ENCODE results near the gene S100A2. TPM values are rescaled to one million over a fixed set of nuclear protein-coding genes. Genes with fewer than 3 reads are reported as not detected.
"Not testable (repeated sequence)": the region's sequence is repeated elsewhere in the genome, so short reads cannot be mapped to it uniquely, and the experiment has no call there.

S100A2 gene
- total RNA-seq, 4 donors from 2014 or later: 127 to 519 (median 267) TPM

DNA sequence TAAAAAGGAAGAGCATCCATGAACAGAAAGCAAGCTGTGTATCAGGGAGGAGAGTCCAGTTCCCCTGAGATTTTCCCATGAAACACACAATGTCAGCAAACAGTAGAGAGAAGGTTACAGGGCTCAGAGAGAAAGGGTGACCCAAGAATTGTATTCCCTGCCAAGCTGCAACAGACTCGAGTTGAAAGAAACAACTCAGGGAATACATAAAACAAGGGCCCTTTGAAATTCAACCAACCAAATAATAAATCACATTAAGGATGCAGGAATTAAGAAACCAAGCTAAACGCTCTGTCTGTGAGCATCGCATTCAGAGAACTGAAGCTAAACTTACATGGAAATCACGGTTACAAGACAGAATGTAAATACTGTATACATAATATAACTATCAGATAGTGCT lies 27.1 kb upstream of the S100A2 start:
- TF ChIP-seq POLR2A (IDR thresholded peaks at IDR 0.05): no peak
- TF ChIP-seq POLR2AphosphoS5 (IDR thresholded peaks at IDR 0.05): no peak
- no peak for TF ChIP-seq EP300 (IDR thresholded peaks at IDR 0.05)
- TF ChIP-seq, protein P1, sequence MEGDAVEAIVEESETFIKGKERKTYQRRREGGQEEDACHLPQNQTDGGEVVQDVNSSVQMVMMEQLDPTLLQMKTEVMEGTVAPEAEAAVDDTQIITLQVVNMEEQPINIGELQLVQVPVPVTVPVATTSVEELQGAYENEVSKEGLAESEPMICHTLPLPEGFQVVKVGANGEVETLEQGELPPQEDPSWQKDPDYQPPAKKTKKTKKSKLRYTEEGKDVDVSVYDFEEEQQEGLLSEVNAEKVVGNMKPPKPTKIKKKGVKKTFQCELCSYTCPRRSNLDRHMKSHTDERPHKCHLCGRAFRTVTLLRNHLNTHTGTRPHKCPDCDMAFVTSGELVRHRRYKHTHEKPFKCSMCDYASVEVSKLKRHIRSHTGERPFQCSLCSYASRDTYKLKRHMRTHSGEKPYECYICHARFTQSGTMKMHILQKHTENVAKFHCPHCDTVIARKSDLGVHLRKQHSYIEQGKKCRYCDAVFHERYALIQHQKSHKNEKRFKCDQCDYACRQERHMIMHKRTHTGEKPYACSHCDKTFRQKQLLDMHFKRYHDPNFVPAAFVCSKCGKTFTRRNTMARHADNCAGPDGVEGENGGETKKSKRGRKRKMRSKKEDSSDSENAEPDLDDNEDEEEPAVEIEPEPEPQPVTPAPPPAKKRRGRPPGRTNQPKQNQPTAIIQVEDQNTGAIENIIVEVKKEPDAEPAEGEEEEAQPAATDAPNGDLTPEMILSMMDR (IDR thresholded peaks at IDR 0.05): no peak
- no peak for DNase-seq (ENCODE audit: low spot score in 2 of 2)
- no peaks in the 10 kb centered on the region for H3K4me1 ChIP-seq
- 56% methylated on average over 4 of the region's 4 CpGs for WGBS
- no peak overlapping the region for H3K27ac ChIP-seq
- no peak overlapping the region for H3K4me3 ChIP-seq
- no peaks in the 10 kb centered on the region for H3K9me3 ChIP-seq
- no peaks in the 10 kb centered on the region for H3K27me3 ChIP-seq
- H3K36me3 ChIP-seq: no peaks in the 10 kb centered on the region

DNA sequence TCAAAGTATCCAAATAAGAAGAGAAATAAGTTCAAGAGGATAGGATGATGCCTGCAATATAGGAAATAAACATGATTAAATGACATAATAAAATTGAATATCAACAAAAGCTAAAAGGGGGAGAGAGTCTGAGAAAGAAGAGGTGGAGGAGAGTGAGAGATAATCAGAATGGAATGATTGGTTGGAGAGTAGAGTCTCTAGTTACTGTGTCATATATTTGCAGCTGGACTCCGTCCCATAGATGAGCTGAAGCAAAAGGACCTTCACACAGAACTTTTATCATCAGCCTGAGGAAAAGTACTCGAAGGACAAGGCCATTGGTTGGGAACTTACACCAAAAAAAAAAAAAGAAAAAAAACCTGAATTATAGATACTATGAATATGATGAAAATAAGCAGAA lies 22.8 kb upstream of the S100A2 start:
- 76% methylated on average over 2 of the region's 2 CpGs for WGBS
- H3K4me3 ChIP-seq: no peak overlapping the region
- no peaks in the 10 kb centered on the region for H3K27me3 ChIP-seq
- TF ChIP-seq, protein P1 (IDR thresholded peaks at IDR 0.05): no peak
- TF ChIP-seq EP300 (IDR thresholded peaks at IDR 0.05): no peak
- no peak for TF ChIP-seq POLR2A (IDR thresholded peaks at IDR 0.05)
- no peak for TF ChIP-seq POLR2AphosphoS5 (IDR thresholded peaks at IDR 0.05)
- DNase-seq (ENCODE audit: low spot score in 2 of 2): no peak
- H3K9me3 ChIP-seq: no peaks in the 10 kb centered on the region
- no peaks in the 10 kb centered on the region for H3K36me3 ChIP-seq
- no peak overlapping the region for H3K27ac ChIP-seq
- no peaks in the 10 kb centered on the region for H3K4me1 ChIP-seq

DNA sequence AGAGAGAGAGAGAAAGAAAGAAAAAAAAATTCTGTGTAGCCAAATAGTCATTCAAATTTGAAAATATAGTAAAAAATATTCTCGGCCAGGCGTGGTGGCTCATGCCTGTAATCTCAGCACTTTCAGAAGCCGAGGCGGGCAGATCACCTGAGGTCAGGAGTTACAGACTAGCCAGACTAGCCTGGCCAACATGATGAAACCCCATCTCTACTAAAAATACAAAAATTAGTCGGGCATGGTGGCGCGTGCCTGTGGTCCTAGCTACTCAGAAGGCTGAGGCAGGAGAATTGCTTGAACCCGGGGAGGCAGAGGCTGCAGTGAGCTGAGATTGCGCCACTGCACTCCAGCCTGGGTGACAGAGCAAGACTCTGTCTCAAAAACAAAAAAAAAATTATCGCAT lies 22.4 kb upstream of the S100A2 start:
- H3K9me3 ChIP-seq; H3K4me3 ChIP-seq; H3K4me1 ChIP-seq; DNase-seq (ENCODE audit: low spot score in 2 of 2); H3K36me3 ChIP-seq; H3K27me3 ChIP-seq; H3K27ac ChIP-seq: not testable (repeated sequence)
- WGBS: 92% methylated on average over 10 of the region's 10 CpGs

DNA sequence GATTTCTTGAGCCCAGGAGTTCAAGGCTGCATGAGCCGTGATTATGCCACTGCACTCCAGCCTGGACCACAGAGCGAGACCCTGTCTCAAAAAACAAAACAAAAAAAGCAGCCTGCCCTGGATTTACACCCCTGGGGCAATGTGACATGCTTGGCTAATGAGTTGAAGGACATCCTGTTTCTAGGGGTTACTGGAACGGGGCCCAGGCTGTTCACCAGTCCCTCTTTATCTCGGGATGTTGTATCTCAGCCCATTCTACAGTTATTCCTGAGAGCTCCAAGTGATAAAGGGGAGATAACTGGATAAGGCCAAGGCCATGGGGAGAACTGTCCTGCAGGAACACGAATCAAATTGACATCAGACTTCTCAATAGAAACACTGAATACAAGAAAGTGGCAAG lies 21.7 kb upstream of the S100A2 start:
- no peak overlapping the region for H3K27ac ChIP-seq
- TF ChIP-seq POLR2A (IDR thresholded peaks at IDR 0.05): no peak
- TF ChIP-seq EP300 (IDR thresholded peaks at IDR 0.05): no peak
- TF ChIP-seq, protein P1 (IDR thresholded peaks at IDR 0.05): no peak
- TF ChIP-seq POLR2AphosphoS5 (IDR thresholded peaks at IDR 0.05): no peak
- H3K4me1 ChIP-seq: no peaks in the 10 kb centered on the region
- 66% methylated on average over 5 of the region's 5 CpGs for WGBS
- H3K36me3 ChIP-seq: no peaks in the 10 kb centered on the region
- DNase-seq (ENCODE audit: low spot score in 2 of 2): no peak
- H3K4me3 ChIP-seq: no peak overlapping the region
- no peaks in the 10 kb centered on the region for H3K9me3 ChIP-seq
- no peaks in the 10 kb centered on the region for H3K27me3 ChIP-seq

DNA sequence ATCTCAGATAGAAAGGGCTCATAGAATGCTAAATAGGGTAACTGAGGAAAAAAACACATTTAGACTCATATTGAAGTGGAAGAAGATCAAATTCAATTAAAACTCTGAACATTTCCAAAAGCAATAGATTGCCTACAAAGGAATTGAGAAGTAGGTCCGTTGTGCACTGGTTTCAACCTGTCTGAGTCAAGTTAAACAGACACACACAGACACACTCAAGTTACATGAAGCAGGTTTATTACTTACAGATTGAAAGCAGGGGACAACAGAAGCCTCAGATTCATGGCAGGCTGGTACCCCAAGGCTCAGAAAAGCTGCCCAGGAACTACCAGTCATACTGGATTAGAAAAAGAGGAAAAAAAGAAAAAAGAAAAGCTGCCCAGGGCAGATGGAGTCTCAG lies 20.7 kb upstream of the S100A2 start:
- H3K27me3 ChIP-seq: no peaks in the 10 kb centered on the region
- no peak overlapping the region for H3K27ac ChIP-seq
- no peak for TF ChIP-seq EP300 (IDR thresholded peaks at IDR 0.05)
- no peak for TF ChIP-seq POLR2AphosphoS5 (IDR thresholded peaks at IDR 0.05)
- TF ChIP-seq, protein P1 (IDR thresholded peaks at IDR 0.05): no peak
- no peak for TF ChIP-seq POLR2A (IDR thresholded peaks at IDR 0.05)
- H3K36me3 ChIP-seq: no peaks in the 10 kb centered on the region
- no peaks in the 10 kb centered on the region for H3K4me1 ChIP-seq
- WGBS: 29% methylated on average over 1 of the region's 1 CpG
- DNase-seq (ENCODE audit: low spot score in 2 of 2): no peak
- no peaks in the 10 kb centered on the region for H3K9me3 ChIP-seq
- H3K4me3 ChIP-seq: no peak overlapping the region

DNA sequence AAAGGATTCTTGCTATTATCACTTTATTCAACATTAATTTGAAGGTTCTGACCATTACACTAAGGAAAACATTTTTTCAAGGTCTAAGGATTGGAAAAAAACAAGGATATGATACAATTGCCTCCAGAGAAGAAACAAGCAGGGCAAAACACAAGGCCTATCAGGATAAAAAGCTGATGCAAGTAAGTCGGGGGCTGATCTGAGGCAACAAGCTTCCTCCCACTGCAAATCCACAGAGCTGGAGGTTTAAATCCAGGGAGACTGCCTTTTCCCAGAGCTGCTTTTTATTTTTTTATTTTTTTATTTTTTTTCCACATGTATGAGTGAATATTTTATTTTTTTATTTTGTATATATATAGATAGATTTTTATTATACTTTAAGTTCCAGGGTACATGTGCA lies 19.4 kb upstream of the S100A2 start:
- WGBS: 81% methylated on average over 1 of the region's 1 CpG
- TF ChIP-seq EP300 (IDR thresholded peaks at IDR 0.05): no peak
- TF ChIP-seq POLR2A (IDR thresholded peaks at IDR 0.05): no peak
- TF ChIP-seq POLR2AphosphoS5 (IDR thresholded peaks at IDR 0.05): no peak
- TF ChIP-seq, protein P1 (IDR thresholded peaks at IDR 0.05): no peak
- DNase-seq (ENCODE audit: low spot score in 2 of 2): no peak
- Histone ChIP-seq H3K9me3 (no peaks in the 10 kb centered on the region), H3K27ac (no peak overlapping the region), H3K4me1 (no peaks in the 10 kb centered on the region), H3K36me3 (no peaks in the 10 kb centered on the region), H3K27me3 (no peaks in the 10 kb centered on the region), H3K4me3 (no peak overlapping the region)
